IMR-90 (cell line): ENCODE measurements around the gene PCK2. TPM values are rescaled to one million over a fixed set of nuclear protein-coding genes. Genes with fewer than 3 reads are reported as not detected.

Source experiments
- ATAC-seq: fragments of 200-7000 bp; cut with Tn5 transposase; 2 replicates; pipeline ENCODE4 v1.9.1; 2020; ENCODE audit warnings: low read depth, mild to moderate bottlenecking, moderate library complexity
- BruUV-seq: library from RNA; stranded (reverse); fragments of 400-500 nt; replicated peaks from 2 replicates; lab custom pipeline; 2021; lab: Mats Ljungman, UMichigan
- CTCF ChIA-PET: fragments of 300-600 bp; formaldehyde crosslinking; extraction: SDS; loops from one replicate; lab custom pipeline; 2021; ENCODE audit warnings: antibody characterized with exemption; lab: Yijun Ruan, JAX
- POLR2A ChIA-PET: fragments of 300-600 bp; sonication (Branson Sonifier 250); formaldehyde crosslinking; loops from one replicate; lab custom pipeline; 2022; ENCODE audit warnings: antibody characterized with exemption; ENCODE audit not compliant: unreplicated experiment; lab: Charles Lee
- DNase-seq: peaks from one replicate; pipeline ENCODE4 v3.0.0; 2013
- H2AFZ ChIP-seq: replicated peaks from 2 replicates; pipeline ENCODE3; 2013; ENCODE audit warnings: low read length, mild to moderate bottlenecking; ENCODE audit not compliant: poor library complexity
- H2AK5ac ChIP-seq: 2 replicates; pipeline ENCODE4 v1.6.1; 2013; ENCODE audit warnings: low read depth, low read length, inconsistent platforms
- H2AK9ac ChIP-seq: replicated peaks from 2 replicates; pipeline ENCODE3; 2013; ENCODE audit warnings: mild to moderate bottlenecking, low read depth, low read length, moderate library complexity; ENCODE audit not compliant: poor library complexity
- H2BK120ac ChIP-seq: 2 replicates; pipeline ENCODE4 v1.6.1; 2013; ENCODE audit warnings: low read depth, low read length, inconsistent platforms
- H2BK15ac ChIP-seq: 3 replicates; pipeline ENCODE4 v1.6.1; 2013; ENCODE audit warnings: low read depth, low read length, inconsistent platforms
- H2BK20ac ChIP-seq: 2 replicates; pipeline ENCODE4 v1.6.1; 2013; ENCODE audit warnings: low read depth, mild to moderate bottlenecking, inconsistent platforms, low read length, moderate library complexity
- H2BK5ac ChIP-seq: 2 replicates; pipeline ENCODE4 v1.6.1; 2013; ENCODE audit warnings: mild to moderate bottlenecking, low read depth, low read length, inconsistent platforms; ENCODE audit not compliant: poor library complexity, severe bottlenecking
- H3K14ac ChIP-seq: replicated peaks from 2 replicates; pipeline ENCODE4 v1.6.1; 2013; ENCODE audit warnings: low read depth, low read length, inconsistent platforms
- H3K18ac ChIP-seq: 2 replicates; pipeline ENCODE4 v1.6.1; 2013; ENCODE audit warnings: low read depth, low read length, control low read depth
- H3K23ac ChIP-seq: 2 replicates; pipeline ENCODE4 v1.6.1; 2013; ENCODE audit warnings: low read depth, low read length, inconsistent platforms
- H3K27ac ChIP-seq: 2 replicates; pipeline ENCODE4 v1.5.1; 2013; ENCODE audit warnings: mild to moderate bottlenecking, control low read depth, low read length; ENCODE audit not compliant: insufficient read depth
- H3K27me3 ChIP-seq: 2 replicates; pipeline ENCODE4 v1.6.1; 2013; ENCODE audit warnings: low read length; ENCODE audit not compliant: control insufficient read depth, insufficient read depth
- H3K36me3 ChIP-seq: 2 replicates; pipeline ENCODE4 v1.6.1; 2013; ENCODE audit warnings: low read length, mixed read lengths; ENCODE audit not compliant: control insufficient read depth, insufficient read depth
- H3K4ac ChIP-seq: 2 replicates; pipeline ENCODE4 v1.6.1; 2013; ENCODE audit warnings: low read depth, low read length, inconsistent platforms
- H3K4me1 ChIP-seq: 2 replicates; pipeline ENCODE4 v1.6.1; 2013; ENCODE audit warnings: low read length, mixed read lengths; ENCODE audit not compliant: control insufficient read depth, insufficient read depth
- H3K4me2 ChIP-seq: 2 replicates; pipeline ENCODE4 v1.6.1; 2013; ENCODE audit warnings: low read depth, mild to moderate bottlenecking, control low read depth, low read length, moderate library complexity
- H3K4me3 ChIP-seq: 2 replicates; pipeline ENCODE4 v1.5.1; 2013; ENCODE audit warnings: low read depth, mild to moderate bottlenecking, control low read depth, low read length, moderate library complexity; ENCODE audit not compliant: insufficient read depth
- H3K56ac ChIP-seq: 2 replicates; pipeline ENCODE4 v1.6.1; 2013; ENCODE audit warnings: low read length, inconsistent platforms; ENCODE audit not compliant: insufficient read depth; ENCODE audit errors: extremely low read depth
- H3K79me1 ChIP-seq, 2 experiments: 2 replicates each; pipeline ENCODE4 v1.6.1; 2013; ENCODE audit warnings: low read length in 2 of 2, inconsistent platforms in 1 of 2, low read depth in 1 of 2
- H3K9ac ChIP-seq: 2 replicates; pipeline ENCODE4 v1.6.1; 2013; ENCODE audit warnings: low read depth, low read length, control low read depth
- H3K9me1 ChIP-seq: 2 replicates; pipeline ENCODE4 v1.6.1; 2013; ENCODE audit warnings: low read length, inconsistent platforms; ENCODE audit not compliant: insufficient read depth
- H3K9me3 ChIP-seq: 2 replicates; pipeline ENCODE4 v1.6.1; 2013; ENCODE audit warnings: low read length; ENCODE audit not compliant: control insufficient read depth, insufficient read depth
- H4K20me1 ChIP-seq: 2 replicates; pipeline ENCODE4 v1.6.1; 2013; ENCODE audit warnings: low read length, inconsistent platforms; ENCODE audit not compliant: insufficient read depth
- H4K5ac ChIP-seq: 2 replicates; pipeline ENCODE4 v1.6.1; 2013; ENCODE audit warnings: mild to moderate bottlenecking, low read depth, low read length, control low read depth
- H4K8ac ChIP-seq, 2 experiments: 2 replicates each; pipeline ENCODE4 v1.6.1; 2013; ENCODE audit warnings: low read depth in 2 of 2, low read length in 2 of 2, control low read depth in 1 of 2, inconsistent platforms in 1 of 2
- H4K91ac ChIP-seq: 2 replicates; pipeline ENCODE4 v1.6.1; 2013; ENCODE audit warnings: low read depth, low read length, inconsistent platforms; ENCODE audit not compliant: insufficient read depth
- BHLHE40 ChIP-seq: fragments of 150-350 bp; IDR thresholded peaks from 2 replicates; pipeline ENCODE4 v1.6.1; 2016; ENCODE audit warnings: mild to moderate bottlenecking, low read depth, low read length
- CEBPB ChIP-seq: IDR thresholded peaks from 2 replicates; pipeline ENCODE4 v1.6.1; 2012; ENCODE audit warnings: low read depth, low read length, improper control_type of control experiment
- CHD1 ChIP-seq: IDR thresholded peaks from 2 replicates; pipeline ENCODE4 v1.6.1; 2012; ENCODE audit warnings: low read depth, low read length, improper control_type of control experiment
- CTCF ChIP-seq: conservative IDR thresholded peaks from 2 replicates; pipeline ENCODE4 v1.5.1; 2012; ENCODE audit warnings: mild to moderate bottlenecking, low read depth, low read length, improper control_type of control experiment
- ELK1 ChIP-seq: fragments of 150-350 bp; IDR thresholded peaks from 2 replicates; pipeline ENCODE4 v1.6.1; 2016; ENCODE audit warnings: low read depth, mild to moderate bottlenecking, low read length, moderate library complexity, borderline replicate concordance
- FOS ChIP-seq: fragments of 150-350 bp; IDR thresholded peaks from 2 replicates; pipeline ENCODE4 v1.6.1; 2016; ENCODE audit warnings: low read depth, low read length
- MAFK ChIP-seq: IDR thresholded peaks from 2 replicates; pipeline ENCODE4 v1.6.1; 2012; ENCODE audit warnings: low read depth, low read length, improper control_type of control experiment
- MAZ ChIP-seq: IDR thresholded peaks from 2 replicates; pipeline ENCODE4 v1.6.1; 2012; ENCODE audit warnings: low read depth, mild to moderate bottlenecking, low read length, improper control_type of control experiment, moderate library complexity, borderline replicate concordance
- MXI1 ChIP-seq: IDR thresholded peaks from 2 replicates; pipeline ENCODE4 v1.6.1; 2012; ENCODE audit warnings: low read depth, mild to moderate bottlenecking, low read length, moderate library complexity, borderline replicate concordance
- NFE2L2 ChIP-seq: fragments of 150-350 bp; IDR thresholded peaks from 2 replicates; pipeline ENCODE4 v1.6.1; 2016; ENCODE audit warnings: low read depth, mild to moderate bottlenecking, low read length
- POLR2A ChIP-seq: IDR thresholded peaks from 2 replicates; pipeline ENCODE4 v1.6.1; 2012; ENCODE audit warnings: mild to moderate bottlenecking, low read depth, low read length
- RAD21 ChIP-seq: IDR thresholded peaks from 2 replicates; pipeline ENCODE4 v1.6.1; 2012; ENCODE audit warnings: low read length, improper control_type of control experiment
- RCOR1 ChIP-seq: IDR thresholded peaks from 2 replicates; pipeline ENCODE4 v1.6.1; 2012; ENCODE audit warnings: mild to moderate bottlenecking, low read length, improper control_type of control experiment; ENCODE audit not compliant: insufficient replicate concordance
- RFX5 ChIP-seq: IDR thresholded peaks from 2 replicates; pipeline ENCODE4 v1.8.0; 2012; ENCODE audit warnings: low read depth, mild to moderate bottlenecking, low read length, moderate library complexity
- SMC3 ChIP-seq: fragments of 150-350 bp; IDR thresholded peaks from 2 replicates; pipeline ENCODE4 v1.6.1; 2016; ENCODE audit warnings: low read depth, mild to moderate bottlenecking, antibody characterized with exemption, low read length, moderate library complexity
- WGBS, 2 experiments: methylation state at CpG; one replicate each; pipeline versions ENCODE4 v1.1.5 to v1.1.7; 2013; ENCODE audit warnings: missing lambda C conversion rate in 2 of 2; ENCODE audit not compliant: insufficient read length in 1 of 2; ENCODE audit errors: extremely low coverage in 2 of 2; 5-methylcytosine and 5-hydroxymethylcytosine counted together
- dilution Hi-C: fragments of 300-500 bp; cut with HindIII; formaldehyde crosslinking; loops from one replicate; pipeline ENCODE4 v1.14.3; 2018; ENCODE audit warnings: low sequenced_read_pairs; ENCODE audit not compliant: unreplicated experiment
- in situ Hi-C: fragments of 300-500 bp; cut with MboI; formaldehyde crosslinking; loops from 3 replicates; pipeline ENCODE4 v1.14.3; 2019; ENCODE audit warnings: low sequenced_read_pairs, inconsistent platforms, mixed read lengths
- intact Hi-C: fragments of 100-400 bp; cut with micrococcal nuclease; formaldehyde crosslinking; loops from 2 replicates; pipeline ENCODE4 v1.10.0; 2022
- polyA plus RNA-seq, 3 experiments: library from polyadenylated mRNA; depleted of rRNA; stranded (reverse); fragments of >200 nt; gene quantifications; 2 replicates each; pipeline ENCODE4 v1.2.3, GENCODE V29; 2012; ENCODE audit warnings: low replicate concordance in 1 of 3
- total RNA-seq: library from RNA; depleted of rRNA; stranded (reverse); fragments of >200 nt; gene quantifications from 2 replicates; pipeline ENCODE4 v1.2.3, GENCODE V29; 2012

Gene PCK2
- total and polyA plus RNA-seq, 2 of the 4 experiments (the other 2 are of a cell fraction): 13.4 to 29.4 TPM

GRCh38 chr14:24121210-24121609 is 27.1 kb downstream of the PCK2 start:
- no peak overlapping the region for H4K8ac ChIP-seq
- intact Hi-C loops (no loop called here), in situ Hi-C loops (no loop called here), dilution Hi-C loops (no loop called here)
- no peak overlapping the region for H3K27ac ChIP-seq
- peaks cover 35% of the 10 kb centered on the region for H3K36me3 ChIP-seq
- no peak overlapping the region for H4K91ac ChIP-seq
- H3K4me3 ChIP-seq: no peak overlapping the region
- no peak overlapping the region for H2BK120ac ChIP-seq
- H4K20me1 ChIP-seq: no peaks in the 10 kb centered on the region
- ChIA-PET CTCF (no interaction called here), POLR2A (no interaction called here)
- no peak for ATAC-seq
- no peak overlapping the region for H3K56ac ChIP-seq
- H2AFZ ChIP-seq: no peak overlapping the region
- H3K9me3 ChIP-seq: no peaks in the 10 kb centered on the region
- H3K9me1 ChIP-seq: 0 out of 2 replicates have a peak, but pooled peaks cover 4% of the 10 kb centered on the region
- no peaks in the 10 kb centered on the region for H3K4me1 ChIP-seq
- H4K5ac ChIP-seq: no peak overlapping the region
- H3K4ac ChIP-seq: no peak overlapping the region
- H2BK15ac ChIP-seq: no peak overlapping the region
- H2BK20ac ChIP-seq: no peak overlapping the region
- TF ChIP-seq SMC3 (no peak), RCOR1 (no peak), POLR2A (no peak), RFX5 (no peak), CEBPB (no peak), CHD1 (no peak), MAZ (no peak), ELK1 (no peak), BHLHE40 (no peak), FOS (no peak), NFE2L2 (no peak), RAD21 (no peak), MAFK (no peak), CTCF (no peak), MXI1 (no peak)
- no peak overlapping the region for H3K4me2 ChIP-seq
- H3K79me1 ChIP-seq: peaks cover 3 to 5% of the 10 kb centered on the region in 2 experiments; a peak in 1 of 4 replicates
- H3K23ac ChIP-seq: no peak overlapping the region
- no peak overlapping the region for H2AK9ac ChIP-seq
- no peak overlapping the region for H2BK5ac ChIP-seq
- no peak for DNase-seq
- H3K27me3 ChIP-seq: no peaks in the 10 kb centered on the region
- H2AK5ac ChIP-seq: no peak overlapping the region
- no peak overlapping the region for H3K18ac ChIP-seq
- H3K9ac ChIP-seq: no peak overlapping the region
- no peak overlapping the region for H3K14ac ChIP-seq
- BruUV-seq: no TSS peak
- no CpG with 5 or more reads among the region's 8 CpGs for WGBS, 2 experiments
